ENCODE results near the gene ZNF536. TPM values are rescaled to one million over a fixed set of nuclear protein-coding genes. Genes with fewer than 3 reads are reported as not detected.

The ZNF536 gene
- polyA plus RNA-seq, 4 donors: 3.0 to 4.1 (median 3.3) TPM

DNA sequence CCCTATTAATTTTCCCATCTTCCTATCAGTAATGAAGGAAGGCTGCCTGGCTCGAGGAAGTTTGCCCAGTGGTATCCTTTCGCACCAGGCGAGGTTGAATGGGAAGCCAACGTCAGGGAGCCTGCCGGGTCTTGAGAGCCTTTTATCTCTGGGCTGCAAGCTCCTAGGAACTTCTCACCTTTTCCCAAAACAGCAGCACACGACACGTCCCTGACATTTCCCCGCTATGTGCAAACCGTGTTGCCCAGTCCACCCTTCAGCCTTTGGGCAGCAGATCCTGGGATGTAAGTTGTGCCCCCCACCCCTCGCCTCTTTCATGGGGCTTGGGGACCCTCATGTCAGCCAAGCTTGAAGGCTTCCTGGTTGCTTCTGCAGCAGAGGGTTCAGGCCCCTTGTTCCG, 179.1 kb downstream of the ZNF536 start:
- DNase-seq (ENCODE audit: low read depth in 4 of 4, low spot score in 3 of 4): no peak

DNA sequence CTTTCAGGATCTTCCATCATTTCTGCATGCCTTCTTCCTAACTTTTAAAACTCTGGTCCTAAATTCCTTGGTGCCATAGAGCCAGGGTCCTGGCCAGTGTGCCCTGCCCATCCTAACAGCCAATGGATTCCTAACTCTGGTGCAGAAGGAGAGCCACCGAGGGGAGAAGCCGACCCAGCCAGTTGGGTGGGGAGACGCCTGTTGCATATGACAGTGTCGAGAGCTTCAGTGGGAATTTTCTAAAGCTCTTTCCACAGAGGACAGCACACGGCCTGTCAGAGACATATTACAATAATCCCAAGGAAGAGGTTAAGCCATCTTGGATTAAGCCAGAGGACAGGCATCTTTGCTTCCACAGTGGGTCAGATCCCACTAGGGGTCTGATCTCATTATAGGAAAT, 180.4 kb downstream of the ZNF536 start:
- DNase-seq (ENCODE audit: low read depth in 4 of 4, low spot score in 3 of 4): no peak

DNA sequence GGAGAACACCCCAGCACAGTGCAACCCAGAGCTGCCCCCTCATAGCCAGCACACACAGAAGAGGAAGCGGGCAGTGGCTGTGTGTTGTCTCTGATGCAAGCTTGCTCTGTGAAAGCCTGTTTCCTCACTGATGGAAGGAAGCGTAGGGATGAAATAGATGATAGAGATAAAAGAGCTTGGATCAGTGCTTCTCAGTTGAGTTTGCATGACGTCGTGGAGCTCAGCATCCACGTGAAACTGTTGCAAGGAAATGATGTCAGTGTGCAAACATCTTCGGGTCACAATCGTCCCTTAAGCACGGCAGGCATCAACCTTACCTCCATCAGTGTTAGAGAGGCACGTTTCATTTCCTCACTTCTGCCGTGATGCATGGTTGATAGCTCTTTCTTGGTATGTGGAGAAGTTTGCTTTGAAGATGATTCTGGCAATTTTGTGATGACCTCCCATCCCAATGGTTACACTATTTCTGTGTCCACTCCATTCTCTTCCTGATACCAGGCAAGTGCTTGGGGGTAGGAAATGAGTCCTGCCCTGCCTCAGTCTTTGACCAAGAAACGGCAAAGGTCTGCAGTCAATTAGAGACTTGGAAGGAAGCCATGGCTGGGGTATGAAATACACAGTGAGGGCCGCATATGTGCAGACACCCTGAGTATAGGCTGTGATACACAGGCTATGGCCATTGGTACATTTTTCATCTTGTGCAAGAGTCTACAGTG, 183.0 kb downstream of the ZNF536 start:
- DNase-seq (ENCODE audit: low read depth in 4 of 4, low spot score in 3 of 4): no peak

DNA sequence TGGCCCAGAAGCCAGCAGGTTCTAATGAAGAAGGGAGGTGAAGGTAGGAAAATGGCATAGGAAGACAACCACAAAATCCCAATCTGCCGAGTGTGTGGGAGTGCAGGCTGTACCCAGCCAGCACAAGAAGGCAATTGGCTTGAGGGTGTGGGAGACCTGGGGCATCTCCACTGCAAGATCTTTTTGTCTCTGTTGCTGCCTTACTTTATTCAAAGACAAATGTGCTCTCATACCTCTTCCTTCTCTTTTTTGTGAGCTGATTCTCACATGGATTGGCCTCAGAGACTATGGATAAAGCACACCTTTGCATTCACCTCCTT, 183.6 kb downstream of the ZNF536 start:
- DNase-seq (ENCODE audit: low read depth in 4 of 4, low spot score in 3 of 4): no peak

DNA sequence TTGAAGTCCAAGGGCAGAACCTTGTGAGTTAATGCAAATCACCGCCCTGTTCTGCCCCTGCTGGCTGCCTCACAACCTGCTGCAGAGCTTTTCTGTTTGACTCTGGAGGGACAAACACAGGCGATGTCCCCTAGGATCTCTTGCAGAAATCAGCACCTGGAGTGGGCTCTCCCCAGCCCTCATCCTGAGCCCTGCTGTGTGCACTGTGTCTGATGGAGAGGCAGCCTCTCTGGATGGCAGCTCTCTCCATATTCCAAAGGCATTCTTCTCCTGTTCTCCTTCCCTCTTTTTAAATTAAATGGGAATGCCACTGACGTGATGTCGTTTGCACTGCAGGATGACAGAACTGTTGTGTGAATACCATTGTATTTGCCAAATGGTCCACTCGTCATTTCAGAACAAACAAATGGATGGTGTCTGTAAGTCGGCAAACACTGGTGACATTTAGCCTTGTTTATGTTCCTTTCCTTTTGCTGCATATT, 184.1 kb downstream of the ZNF536 start:
- DNase-seq (ENCODE audit: low read depth in 4 of 4, low spot score in 3 of 4): no peak

DNA sequence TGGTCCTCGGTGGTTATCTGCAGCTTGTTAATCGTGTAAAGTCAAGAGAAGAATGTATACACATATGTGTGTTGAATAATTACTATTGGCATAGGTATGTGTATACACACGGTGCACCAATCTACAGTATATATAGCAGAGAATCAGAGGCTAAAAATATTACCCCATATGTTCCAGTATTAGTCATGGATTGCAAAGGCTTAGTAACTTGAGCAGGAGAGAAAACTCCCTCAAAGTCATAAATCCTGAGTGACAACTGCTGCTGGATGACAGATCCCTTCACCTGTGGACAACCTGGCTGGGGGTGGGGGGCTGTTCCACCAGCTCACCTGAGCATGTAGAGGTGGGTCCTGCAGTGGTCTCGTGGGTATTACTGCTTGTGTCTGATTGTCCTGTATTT, 185.0 kb downstream of the ZNF536 start:
- no peak for DNase-seq (ENCODE audit: low read depth in 4 of 4, low spot score in 3 of 4)

DNA sequence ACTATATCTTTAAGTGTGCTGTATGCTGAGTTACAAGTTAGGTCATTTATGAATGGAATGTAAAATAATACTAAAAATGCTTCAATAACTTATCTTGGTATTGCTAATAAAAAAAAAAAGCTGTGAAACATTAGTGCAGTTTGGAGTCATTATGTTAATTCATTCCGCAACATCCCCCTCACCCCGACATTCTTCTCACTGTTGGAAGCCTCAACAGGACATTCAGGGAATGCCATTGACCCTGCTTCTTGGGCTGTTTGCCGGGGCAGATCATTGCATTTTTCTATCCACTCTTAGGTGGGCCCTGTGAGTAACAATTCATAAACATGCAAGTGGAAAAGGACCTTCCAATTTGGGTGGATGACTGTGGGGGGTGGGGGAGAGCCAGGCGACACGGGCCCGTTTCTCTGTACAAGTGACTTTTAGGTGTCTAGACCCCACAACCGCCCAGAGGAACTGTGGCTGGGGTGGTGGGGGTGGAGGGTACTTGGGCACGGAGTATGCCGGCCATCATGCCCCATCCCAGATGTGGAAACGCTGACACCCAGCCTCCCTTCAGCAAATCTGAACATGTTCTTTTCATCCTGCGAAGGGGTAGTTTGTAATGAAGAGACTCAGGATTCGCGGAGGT, 185.9 kb downstream of the ZNF536 start:
- DNase-seq (ENCODE audit: low read depth in 4 of 4, low spot score in 3 of 4): no peak

DNA sequence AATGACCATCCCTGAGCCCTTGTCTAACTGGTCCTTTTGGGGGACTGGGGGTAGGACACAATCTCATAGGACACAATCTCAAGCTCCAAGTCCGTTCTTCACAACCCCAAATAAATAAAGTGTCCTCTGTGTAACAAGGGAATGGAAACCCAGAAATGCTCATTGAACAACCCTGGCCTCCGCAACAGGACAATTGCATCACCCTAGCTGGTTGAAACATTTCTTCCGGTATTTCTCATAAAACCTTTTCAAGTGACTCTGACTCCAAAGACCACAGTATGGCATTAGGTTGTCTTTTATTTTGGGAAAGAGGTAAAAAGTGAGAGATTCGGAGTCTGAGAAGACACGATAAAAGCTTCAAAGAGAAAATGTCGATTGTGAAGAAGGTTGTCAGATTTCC, 186.6 kb downstream of the ZNF536 start:
- DNase-seq (ENCODE audit: low read depth in 4 of 4, low spot score in 3 of 4): no peak

DNA sequence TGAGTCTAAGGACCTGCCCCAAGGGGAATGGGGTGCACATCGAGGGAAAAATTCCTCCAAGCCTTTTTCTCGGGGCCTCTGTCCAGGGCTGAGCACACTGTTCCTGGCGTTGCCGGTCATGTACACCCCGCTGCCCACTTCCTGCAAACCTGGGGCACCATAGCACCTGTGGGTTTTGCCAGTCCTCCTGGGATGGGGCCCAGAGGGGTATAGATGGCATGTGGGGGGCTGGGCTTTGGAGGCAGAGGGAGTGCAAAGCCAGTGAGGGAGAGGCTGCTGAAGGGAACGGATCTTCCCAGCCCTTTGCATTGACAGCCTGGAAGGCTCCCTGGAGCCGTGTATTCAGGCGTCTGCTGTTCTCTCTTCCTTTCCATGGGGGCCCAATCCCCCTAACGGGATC, 187.3 kb downstream of the ZNF536 start:
- DNase-seq (ENCODE audit: low read depth in 4 of 4, low spot score in 3 of 4): no peak

DNA sequence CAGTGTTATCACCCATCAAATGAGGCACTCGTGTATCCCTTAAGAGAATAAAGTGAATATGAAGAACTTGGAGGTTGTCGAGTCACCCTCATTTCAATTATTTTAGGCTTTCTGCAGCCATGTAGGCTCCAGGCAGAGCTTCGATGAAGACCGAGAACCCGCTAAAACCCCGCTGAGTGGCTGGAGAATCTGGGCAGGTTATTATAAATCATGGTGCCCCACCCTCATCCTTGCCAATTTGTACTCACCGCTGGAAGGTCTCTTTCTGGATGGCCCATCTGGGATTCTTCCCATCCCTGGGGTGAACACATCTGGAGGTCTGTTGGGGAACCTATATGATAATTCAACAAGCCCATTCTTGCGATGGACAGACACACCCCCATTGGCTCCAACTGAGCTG, 190.8 kb downstream of the ZNF536 start:
- DNase-seq (ENCODE audit: low read depth in 4 of 4, low spot score in 3 of 4): no peak

DNA sequence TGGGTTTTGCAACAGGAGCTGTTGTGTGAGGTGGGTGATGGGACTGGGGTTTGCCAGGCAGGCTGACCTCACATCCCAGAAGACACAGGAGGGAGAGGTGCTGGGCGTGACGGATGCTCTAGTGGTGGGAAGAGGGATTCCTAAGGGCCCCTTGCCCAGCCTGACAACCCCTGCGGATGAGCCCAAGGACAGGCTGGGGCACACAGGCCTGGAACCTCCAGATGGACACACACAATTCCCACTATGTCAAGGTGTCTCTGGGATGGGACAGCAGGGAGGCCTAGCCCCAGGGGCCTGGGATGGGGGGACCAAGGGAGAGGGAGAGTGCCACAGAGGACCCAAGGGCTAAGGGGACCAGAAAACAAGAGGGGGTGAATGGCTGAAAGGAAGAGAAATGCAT, 191.5 kb downstream of the ZNF536 start:
- DNase-seq (ENCODE audit: low read depth in 4 of 4, low spot score in 3 of 4): no peak

DNA sequence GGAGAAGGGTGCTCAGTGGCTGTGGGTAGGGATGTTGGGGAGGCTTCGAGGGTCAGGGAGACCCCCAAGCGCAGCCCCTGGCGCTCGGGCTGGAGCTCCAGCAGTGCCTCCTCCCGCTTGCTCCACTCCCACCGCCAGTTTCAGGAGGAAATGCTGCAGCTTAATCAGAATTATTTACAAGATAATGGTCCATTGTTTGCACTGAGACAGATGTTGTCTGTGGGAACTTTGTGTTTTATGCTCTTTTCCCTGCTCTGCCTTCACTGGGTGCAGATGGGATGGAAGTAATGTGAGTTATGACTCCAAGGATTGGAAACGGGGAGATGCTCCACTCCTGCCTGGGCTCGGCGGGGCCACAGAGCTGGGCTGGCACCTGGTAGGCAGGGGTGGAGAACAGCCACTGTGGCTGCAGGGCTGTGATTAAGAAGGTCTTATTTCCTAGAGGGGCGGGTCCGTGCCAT, 192.4 kb downstream of the ZNF536 start:
- DNase-seq (ENCODE audit: low read depth in 4 of 4, low spot score in 3 of 4): no peak

DNA sequence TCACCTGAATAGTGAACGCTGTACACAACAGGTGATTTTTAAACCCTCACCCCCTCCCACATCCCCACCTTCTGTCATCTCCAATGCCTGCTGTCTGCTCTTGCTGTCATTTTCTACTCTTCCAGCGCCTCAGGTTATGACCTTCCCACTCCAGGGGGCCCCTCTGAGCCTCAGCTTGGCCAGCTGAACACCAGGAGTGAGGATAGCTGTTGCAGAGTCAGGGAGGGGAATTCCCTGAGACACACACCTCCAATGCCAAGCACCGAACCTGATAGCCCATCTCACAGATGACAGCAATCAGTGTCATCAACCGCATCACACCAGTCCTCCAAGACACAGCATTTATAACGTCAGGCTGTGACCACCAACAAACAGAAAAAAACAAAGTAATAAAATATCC, 193.5 kb downstream of the ZNF536 start:
- no peak for DNase-seq (ENCODE audit: low read depth in 4 of 4, low spot score in 3 of 4)

DNA sequence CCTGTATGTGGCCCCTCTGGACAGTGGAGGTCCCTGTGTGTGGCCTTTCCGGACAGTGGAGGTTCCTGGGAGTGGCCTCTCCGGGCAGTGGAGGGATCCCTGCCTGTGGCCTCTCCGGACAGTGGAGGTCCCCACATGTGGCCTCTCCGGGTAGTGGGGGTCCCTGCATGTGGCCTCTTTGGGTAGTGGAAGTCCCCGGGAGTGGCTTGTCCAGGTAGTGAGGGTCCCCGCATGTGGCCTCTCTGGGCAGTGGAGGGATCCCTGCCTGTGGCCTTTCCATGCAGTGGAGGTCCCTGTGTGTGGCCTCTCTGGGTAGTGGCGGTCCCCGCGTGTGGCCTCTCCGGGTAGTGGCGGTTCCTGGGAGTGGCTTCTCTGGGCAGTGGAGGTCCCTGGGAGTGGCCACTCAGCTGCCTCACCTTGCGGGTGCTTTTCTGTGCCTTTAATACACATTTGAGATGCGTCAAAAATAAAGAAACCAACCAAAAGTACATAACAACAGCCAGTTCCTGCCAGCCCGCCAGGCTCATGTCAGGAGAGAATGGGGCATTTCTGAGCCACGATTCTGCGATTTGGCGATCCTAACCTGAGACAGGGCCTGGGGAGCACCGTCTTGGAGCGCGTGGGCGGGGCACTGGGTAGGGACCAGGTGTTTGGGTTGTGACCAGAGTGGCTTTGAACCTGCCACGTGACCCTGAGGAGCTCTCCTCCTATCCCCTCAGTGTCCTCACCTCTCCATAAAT, 194.7 kb downstream of the ZNF536 start:
- no peak for DNase-seq (ENCODE audit: low read depth in 4 of 4, low spot score in 3 of 4)

DNA sequence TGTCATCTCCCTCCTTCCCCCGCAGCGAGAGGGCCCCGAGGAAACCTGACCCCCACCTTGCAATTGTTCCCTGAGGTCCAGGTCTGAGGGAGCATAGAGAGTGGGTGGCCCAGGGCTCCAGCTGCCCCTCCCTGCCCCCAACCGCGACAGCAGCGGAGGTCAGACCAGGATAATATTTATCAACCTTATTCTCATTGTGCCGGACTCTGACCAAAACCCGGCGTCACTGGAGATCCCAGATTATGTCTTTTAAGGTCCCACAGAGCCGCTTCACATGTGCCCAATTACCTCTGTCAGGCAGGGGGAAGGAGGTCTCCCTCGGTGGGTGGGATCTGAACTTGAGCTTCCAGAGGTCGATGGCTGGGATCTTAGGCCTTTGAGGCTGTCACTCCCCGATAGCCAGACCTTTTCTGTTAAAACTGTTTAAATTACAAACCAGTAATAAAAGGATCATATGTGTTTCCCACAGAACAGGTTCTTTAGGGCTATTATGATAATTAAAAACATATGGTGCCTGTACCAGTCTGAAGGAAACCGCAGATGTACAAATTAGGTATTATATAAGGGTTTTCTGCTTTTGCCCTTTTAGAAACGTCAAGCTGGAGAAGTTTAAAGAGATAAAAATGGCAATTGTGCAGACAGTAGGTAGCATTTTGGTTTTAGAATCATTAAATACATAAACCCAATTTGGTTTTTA, 195.5 kb downstream of the ZNF536 start:
- no peak for DNase-seq (ENCODE audit: low read depth in 4 of 4, low spot score in 3 of 4)

DNA sequence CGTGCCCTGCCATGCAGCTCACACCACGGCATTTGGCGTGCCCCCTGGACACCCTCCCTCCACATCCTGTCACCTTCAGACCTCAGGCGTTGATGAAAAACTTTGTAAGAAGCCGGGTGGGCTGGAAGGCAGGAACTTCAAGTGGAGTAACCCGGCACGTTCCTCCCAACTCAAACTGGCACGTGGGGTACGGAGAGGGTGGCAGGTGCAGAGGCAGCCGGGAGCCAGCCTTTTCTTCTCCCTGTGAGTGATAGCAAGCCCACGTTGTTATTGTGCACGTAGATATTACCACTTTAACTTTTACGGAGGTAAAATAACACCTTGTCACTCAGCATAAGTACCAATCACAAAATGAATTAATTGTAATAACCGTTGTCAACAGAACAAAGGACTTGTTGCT, 198.0 kb downstream of the ZNF536 start:
- DNase-seq (ENCODE audit: low read depth in 4 of 4, low spot score in 3 of 4): no peak

DNA sequence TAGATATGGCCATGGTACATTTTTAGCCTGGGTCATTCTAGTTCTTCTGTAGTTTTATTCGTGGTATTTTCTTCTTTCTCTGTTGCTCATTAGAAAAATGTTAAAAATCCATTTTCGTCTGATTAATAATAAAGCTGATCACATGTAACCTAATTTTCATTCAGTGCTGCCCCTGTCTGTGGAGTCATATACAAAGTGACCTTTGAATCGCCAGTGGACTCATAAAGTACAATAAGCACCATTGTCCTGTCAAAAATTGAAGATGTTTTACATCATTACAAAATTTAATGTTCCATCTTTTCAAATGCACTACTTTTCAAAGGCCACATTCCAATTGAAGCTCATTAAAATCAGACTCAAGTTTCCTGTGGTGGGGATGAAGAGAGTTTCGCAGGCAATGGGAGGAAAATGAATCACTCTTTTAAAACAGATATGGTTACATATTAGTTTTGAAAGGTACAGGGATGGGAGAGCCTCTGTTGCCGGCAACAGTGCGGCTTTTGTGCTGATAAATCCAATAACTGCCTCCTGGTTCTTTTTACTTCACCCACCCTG, 205.4 kb downstream of the ZNF536 start:
- peak in 1 of 4 donors; percentile 8 for DNase-seq (ENCODE audit: low read depth in 4 of 4, low spot score in 3 of 4)

DNA sequence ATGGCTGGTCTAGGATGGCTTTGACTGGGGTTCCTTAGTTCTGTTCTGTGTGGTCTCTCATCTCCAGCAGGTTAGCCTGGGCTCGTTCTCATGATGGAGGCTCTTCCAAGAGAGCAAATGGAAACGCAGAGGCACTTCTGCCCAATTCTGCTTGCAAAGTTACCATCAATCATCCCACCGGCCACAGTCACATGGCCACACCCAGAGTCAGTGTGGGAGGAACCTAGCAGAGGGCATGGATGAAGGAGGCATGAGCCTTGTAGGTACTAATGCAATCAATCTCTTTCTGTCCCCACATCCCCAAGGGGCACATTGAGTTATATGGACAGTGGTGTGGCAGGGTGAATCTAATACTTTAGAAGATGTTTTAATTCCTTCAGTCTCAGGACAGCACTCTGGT, 207.2 kb downstream of the ZNF536 start:
- DNase-seq (ENCODE audit: low read depth in 4 of 4, low spot score in 3 of 4): no peak

DNA sequence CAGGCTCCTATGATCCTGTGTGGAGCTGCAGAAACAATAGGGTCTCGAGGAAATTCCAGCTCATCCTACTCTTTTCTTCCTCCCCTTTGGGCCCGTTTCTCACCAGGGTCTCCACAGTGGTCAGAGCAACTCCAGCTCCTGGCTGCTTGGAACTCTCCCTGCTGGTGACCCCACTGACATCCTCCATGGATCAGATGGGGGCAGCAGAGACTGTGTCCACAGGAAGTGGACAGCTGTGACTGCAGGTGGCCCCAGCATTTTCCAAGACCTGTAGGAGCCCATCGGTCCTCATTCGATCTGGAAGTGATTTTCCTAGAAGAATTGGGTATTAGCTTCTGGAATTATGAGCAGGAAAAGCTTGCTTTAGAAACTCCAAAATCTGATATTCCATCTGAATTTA, 208.5 kb downstream of the ZNF536 start:
- no peak for DNase-seq (ENCODE audit: low read depth in 4 of 4, low spot score in 3 of 4)

DNA sequence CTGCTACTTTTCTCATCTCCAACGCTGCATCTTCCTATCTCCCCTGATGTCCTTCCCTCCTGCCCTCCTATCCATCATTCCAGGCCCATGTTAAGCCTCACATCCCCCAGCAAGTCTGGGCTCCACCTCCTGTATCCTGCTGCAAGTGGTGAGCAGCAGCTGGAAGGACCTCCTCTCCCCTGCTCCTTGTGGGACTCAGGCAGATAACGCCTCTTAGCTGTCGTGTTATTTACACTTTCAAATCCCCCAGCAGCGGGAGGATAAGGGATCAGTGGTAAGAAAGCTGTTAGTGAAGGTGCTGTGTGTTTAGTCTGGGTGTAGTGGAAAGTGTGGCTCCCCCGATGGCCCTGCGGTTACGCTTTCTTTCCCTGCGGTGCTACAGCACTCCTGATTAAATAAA, 211.9 kb downstream of the ZNF536 start:
- DNase-seq (ENCODE audit: low read depth in 4 of 4, low spot score in 3 of 4): no peak

DNA sequence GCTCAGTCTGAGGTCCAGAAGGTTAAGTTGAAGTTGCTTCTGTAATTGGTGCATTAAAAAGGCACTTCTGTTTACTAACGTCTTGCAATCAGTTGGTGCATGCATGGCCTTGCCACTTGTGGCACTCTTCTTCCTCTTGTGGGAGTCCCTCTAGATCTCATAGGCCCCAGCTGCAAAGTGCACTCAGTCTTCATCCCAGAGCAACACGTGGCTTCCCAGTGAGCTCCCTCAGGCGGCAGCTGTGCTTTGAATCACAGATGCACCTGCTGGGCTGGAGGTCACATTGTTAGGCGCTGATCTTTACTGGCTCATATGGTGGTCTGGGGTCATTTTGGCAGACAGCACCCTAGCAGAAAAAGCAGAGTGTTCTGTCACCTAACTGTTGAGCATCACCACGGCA, 215.7 kb downstream of the ZNF536 start:
- no peak for DNase-seq (ENCODE audit: low read depth in 4 of 4, low spot score in 3 of 4)

Measured in right renal pelvis (tissue), 4 donors.